GM19397 (cell line): ENCODE results near the gene PRXL2C.

Experiments
- ATAC-seq: cut with Tn5 transposase; IDR thresholded peaks from one replicate; pipeline ENCODE4 v1.9.1; 2021; ENCODE audit warnings: mild to moderate bottlenecking, moderate library complexity; ENCODE audit not compliant: unreplicated experiment

Gene PRXL2C

DNA sequence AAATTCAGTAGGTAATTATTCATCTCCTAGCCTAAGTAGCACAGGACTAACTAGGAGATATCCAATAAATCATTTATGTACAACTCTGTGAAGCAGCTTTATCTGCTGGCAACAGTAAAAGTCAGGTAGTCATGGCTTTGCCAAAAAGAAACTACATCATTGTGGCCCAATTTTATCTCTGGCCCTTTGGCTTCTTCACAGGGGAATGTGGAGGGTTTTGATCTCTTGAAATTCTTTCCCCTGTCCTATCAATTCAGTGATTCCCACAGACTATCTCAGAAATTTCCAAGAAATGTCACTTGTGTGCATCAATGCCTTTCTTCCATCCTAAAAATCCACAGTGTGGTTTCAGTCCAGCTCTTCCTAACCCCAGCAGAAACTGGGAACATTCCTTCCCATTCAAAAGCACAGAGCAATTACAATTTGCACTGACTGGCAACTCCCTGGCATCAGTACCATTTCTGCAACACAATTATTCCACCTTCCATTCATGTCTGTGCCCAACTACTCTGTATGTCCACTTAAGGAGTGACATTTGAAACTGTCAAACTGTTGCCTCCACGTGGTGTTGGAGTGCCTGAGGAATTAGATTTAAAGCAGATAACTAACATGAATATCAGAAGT lies 42.0 kb downstream of the PRXL2C start:
- ATAC-seq: no peak

DNA sequence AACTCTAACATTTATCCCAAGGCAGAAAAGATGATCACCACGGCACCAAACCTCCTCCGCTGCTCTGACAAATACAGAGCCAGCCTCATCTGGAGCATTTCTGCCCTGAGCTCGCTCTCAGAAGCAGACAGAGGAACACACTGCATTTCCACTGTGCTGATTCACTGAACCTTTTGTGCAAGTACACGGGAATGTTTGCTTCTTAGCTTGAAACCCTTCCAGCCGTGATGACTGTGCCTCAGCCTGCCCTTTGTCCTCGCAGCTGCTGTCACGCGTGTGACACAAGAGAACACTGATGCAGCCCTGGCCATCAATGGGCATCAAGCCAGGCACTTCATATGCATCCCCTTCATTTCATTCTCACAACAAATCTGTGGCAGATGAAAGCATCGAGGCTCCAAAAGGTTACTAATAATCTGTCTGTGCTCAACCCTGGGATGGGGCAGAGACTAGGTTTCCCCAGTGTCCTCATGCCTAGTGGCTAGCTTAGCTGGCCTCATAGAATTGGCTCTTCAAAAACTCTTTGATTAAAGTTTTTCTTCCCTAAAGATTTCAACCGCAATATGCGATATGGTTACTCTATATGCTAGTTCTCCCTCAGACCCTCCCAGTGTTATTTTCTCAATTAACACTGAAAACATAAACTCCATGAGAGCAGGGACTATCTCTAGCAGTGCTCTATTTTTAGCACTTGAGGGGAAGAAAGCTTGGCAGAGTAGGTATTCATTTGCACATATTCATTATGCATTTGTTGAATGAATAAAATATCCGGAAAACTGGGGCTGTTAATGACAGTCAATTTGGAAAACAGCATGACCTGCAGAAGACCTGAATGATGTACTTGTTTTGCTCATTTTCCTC lies 42.8 kb downstream of the PRXL2C start:
- no peak for ATAC-seq

DNA sequence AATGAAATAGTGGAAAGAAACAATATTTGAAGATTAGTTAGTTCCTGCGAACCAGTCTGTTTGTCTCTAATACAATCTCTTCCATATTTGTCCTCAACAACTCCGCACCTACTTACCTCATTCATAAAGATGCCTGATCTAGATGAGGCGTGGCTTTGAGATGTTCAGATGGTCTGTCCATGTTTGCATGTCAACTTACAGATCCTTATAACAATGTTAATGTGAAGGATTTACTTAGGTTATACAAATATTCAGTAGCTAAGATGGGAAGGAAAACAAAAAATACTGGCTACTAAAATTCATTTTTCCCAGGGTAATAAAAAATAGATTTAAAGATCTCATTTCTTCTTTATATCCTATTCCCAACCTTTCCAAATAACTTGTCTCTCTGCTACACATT lies 43.8 kb downstream of the PRXL2C start:
- no peak for ATAC-seq

DNA sequence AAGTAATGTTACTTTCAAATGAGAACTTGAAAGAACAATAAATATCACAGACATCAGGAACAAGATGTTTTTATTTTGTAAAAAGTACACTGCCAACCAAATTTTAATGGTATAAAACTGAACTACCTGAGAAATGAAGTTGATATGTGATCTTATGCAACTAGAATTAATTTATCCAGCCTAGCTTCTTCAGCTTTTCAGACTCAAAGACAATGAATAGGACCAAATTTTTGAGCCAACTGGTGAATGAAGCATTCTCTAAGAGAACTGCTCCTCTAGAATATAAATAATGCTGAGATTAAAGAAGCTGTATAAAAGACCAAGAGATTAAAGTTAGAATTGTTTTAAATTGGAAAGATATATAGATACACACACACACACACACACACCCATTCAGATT lies 45.4 kb downstream of the PRXL2C start:
- ATAC-seq: no peak

DNA sequence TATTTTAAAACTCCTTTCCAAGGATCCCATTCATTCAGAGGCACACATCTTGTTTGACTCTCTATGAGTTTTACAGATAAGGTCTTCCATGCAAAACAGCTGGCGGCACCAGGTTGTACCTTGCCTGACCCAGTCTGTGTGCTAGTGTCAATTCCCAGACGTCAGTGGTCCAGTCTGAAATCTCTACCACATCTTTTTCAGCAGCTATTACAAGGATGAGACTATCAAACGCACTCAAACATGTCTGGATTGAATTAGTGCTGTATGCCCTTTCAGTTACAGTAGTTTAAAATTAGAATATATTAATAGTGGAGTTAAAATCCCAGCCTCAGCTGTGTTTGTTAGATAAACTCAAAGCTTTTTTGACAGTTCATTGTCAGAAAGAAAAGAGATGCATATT lies 47.1 kb downstream of the PRXL2C start:
- ATAC-seq: no peak

DNA sequence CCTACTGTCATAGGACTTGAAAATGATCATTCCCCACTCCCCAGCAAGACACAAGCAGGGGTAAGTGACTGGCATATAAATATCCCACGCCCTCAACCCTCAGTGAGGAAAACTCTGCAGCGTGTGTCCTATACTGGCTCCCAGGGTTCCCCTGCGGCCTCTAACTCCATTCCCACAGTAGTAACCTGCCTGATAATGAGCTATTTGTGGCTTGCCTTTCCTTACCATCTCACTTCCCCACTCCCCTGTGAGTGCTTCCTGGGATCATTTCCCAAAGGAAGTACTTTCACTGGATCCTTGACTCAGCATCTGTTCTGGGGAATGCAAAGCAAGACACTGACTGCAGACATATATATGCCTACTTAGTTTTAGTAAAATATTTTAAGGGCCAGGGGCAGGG lies 49.8 kb downstream of the PRXL2C start:
- ATAC-seq: no peak

DNA sequence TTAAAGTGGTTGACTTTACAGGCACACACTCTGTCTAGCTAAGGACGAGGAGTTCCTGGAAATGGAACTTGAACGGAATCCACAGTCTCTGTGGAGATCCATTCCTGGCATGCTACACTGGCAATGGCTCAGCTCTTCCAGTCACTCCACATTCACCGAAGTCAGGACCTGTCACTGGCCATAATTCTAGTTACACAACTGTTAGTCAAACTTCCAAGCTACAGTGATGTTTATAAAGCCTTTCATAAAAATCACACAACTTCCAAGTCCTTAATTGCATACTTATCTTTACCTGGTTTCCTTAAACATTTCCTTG lies 51.2 kb downstream of the PRXL2C start:
- no peak for ATAC-seq

DNA sequence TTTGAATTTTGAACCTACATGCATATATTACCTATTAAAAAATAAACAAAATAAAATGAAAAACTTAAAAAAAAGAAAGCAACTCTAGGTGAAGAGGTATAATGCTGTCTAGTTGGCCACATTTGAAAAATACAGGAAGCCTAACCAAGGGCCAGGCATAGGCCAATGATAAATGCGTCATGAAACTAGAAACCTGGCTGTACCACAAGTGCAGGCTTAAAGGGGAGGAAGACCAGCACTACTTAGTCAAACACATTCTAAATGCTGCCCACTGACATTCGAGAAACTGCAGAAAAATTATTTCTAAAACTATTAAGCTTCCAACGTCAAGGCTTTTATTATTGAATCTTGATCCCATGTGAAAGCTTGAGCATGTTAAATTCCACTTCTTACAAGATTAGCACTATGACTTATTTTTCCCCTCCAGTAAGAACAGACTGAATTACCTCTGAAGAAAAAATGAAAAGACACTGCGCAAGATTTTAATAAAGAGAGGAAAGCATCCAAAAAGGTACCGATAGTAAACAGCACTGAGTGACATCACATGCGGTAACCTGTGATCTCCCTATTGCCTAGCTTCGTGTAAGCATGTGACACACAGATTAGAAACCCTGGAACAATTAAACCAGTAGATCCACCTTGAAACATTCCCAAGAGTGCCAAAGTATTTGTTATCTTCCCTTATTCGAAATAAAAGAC lies 51.7 kb downstream of the PRXL2C start:
- ATAC-seq: no peak

DNA sequence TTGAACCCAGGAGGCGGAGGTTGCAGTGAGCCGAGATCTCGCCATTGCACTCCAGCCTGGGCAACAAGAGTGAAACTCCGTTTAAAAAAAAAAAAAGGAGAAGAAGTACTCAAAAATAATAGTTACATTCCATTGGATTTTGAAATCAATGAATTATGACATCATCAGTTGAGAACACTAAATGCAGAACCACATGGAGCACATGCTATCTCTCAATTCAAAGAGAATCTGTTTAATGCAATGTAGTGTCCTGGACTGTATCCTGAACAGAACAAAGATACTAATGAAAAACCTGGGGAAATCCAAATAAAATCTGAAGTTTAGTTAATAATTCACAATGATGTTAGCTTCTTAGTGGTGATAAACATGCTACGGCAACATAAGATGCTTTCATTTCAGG lies 55.8 kb downstream of the PRXL2C start:
- no peak for ATAC-seq

DNA sequence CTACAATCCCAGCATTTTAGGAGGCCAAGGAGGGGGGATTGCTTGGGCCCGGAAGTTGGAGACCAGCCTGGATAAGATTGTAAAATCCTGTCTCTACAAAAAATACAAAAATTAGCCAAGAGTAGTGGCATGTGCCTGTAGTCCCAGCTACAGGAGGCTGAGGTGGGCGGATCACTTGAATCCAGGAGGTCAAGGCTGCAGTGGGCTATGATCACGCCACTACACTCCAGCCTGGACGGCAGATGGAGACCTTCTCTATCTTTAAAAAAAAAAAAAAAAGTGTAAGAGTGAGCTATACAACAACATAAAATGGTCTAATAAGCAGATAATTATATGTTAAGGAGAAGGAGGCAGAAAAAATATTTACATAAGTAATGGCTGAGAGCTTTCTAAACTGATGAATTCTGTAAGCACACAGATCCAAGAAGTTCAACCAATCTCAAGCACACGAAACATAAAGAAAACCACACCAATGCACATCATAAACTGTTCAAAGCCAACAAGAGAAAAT lies 58.5 kb downstream of the PRXL2C start:
- no peak for ATAC-seq
